ENCODE measurements around the gene SOAT1. TPM values are rescaled to one million over a fixed set of nuclear protein-coding genes. Genes with fewer than 3 reads are reported as not detected.
A peak's percentile ranks its signal among the peaks of the same experiment; 100 is the strongest.
"Not testable (repeated sequence)": the region's sequence is repeated elsewhere in the genome, so short reads cannot be mapped to it uniquely, and the experiment has no call there.

SOAT1 gene
- polyA plus RNA-seq, 1 donor = 36.8 TPM

GRCh38 chr1:179351281-179351680 is 57.7 kb downstream of the SOAT1 start:
- DNase-seq = no peak

DNA sequence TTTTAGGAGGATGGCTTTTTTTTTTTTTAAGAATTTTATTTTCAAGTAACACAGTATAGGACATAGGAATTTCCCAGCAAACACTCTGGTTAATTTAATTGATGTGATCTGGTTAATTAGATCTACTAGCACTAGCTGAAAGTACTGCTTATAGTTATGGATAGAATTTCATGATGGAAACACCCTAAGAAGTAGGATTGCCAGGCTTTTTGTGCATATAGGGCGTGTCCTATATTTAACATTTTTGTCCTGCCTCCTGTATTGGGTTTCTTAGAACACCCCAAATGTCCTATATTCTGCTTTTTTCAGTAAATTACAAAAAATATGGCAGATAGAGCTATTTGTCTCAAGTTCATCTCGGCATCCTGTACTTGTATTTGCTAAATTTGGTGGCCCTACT is 58.6 kb downstream of the SOAT1 start:
- no peak for DNase-seq

- no peak for DNase-seq
Observed at GRCh38 chr1:179353546-179353945, 59.9 kb downstream of the SOAT1 start.

DNA sequence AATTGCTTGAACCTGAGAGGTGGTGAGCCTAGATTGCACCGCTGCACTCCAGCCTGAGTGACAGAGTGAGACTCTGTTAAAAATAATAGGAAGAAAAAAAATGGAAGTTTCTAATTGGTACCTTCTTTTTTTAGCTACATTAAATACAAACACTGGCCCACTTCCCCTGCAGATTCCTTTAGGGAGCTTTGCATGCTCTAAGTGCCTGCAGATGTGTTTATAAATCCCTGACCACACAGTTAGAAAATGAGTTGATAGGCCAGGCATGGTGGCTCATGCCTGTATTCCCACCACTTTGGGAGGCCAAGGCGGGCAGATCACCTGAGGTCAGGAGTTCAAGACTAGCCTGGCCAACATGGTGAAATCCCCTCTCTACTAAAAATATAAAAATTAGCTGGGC is 68.0 kb downstream of the SOAT1 start:
- not testable (repeated sequence) for DNase-seq

- peak; percentile 90 for DNase-seq
Observed at GRCh38 chr1:179365342-179366092, 71.9 kb downstream of the SOAT1 start, which contains the start of gene AXDND1. Gene AXDND1 (plus strand): TSS chr1:179365971. CDS start chr1:179366510, 539 bp downstream.

GRCh38 chr1:179366093-179366800 is 72.7 kb downstream of the SOAT1 start:
- DNase-seq = no peak

DNA sequence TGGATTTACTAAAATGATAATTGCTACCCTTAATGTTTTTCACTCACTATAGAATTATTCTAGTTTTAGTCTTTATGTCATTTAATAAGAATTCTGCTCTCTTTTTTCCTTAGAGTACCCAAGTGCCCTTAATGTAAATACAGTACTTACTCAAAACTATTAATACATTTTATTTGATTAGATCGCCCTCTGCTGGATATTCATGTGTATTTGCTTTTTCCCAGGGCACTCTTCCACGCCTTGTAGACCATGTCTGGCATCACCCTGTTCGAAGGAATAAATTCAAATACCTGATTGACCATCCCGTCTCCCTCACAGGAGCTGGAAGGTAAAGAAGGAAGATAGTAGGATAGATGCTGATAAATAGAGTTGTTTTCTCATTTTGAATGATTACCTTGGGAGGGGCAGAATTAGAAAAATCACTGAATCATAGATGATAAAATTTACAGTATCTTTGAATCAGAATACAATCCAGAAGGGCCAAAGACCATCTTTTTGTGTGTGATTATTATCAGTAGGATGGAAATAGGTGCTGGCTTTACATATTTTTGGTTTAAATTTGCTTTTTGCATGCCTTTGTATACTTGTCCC is 76.2 kb downstream of the SOAT1 start:
- peak; percentile 72 for DNase-seq

DNA sequence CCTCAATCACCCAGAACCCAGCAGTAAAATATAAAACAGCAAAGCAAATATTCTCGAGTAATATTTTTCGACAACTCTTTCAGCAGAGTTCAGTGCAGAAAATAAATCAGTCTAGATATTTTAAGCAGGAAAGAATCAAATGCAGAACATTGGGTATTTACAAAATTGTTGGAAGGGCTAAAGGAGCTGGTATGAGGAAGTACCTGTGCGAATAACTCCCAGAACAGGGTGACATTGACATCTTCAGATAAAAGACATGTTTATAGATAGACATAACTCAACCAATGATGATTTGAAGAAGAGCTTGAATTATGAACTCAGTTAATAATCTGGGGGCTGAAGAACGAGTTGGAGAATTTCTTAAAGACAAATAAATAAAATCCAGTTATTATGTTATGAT is 78.6 kb downstream of the SOAT1 start:
- DNase-seq = no peak

DNA sequence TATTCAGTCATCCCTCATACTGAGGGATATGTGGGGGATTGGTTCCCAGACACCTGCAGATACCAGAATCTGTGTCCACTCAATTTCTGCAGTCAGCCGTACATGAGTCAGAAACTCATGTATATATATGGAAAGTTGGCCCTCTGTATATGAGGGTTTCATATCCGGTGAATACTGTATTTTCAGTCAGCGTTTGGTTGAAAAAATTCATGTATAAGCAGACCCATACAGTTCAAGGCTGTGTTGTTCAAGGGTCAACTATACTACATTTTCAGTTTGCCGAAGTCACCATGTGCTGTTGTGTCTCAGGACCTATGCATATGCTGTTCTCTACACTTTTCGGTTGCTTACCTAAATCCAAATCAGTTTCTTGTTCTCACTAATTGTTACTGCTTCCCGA is 82.6 kb downstream of the SOAT1 start:
- no peak for DNase-seq

GRCh38 chr1:179380299-179380698 is 86.7 kb downstream of the SOAT1 start:
- no peak for DNase-seq

- DNase-seq = no peak
Observed at GRCh38 chr1:179384027-179384426, 90.4 kb downstream of the SOAT1 start.

GRCh38 chr1:179385510-179385909 is 91.9 kb downstream of the SOAT1 start:
- no peak for DNase-seq

GRCh38 chr1:179393721-179394120 is 100.1 kb downstream of the SOAT1 start:
- DNase-seq = no peak

- not testable (repeated sequence) for DNase-seq
Observed at GRCh38 chr1:179399399-179399798, 105.8 kb downstream of the SOAT1 start.

Other genes starting within 250 kb of the SOAT1 start
- gene TOR3A, start 211.7 kb upstream of the SOAT1 start, polyA plus RNA-seq (ENCODE audit: insufficient read length) = 25.3 TPM
- gene ABL2, start 64.1 kb upstream of the SOAT1 start, polyA plus RNA-seq (ENCODE audit: insufficient read length) = 13.5 TPM
- 28.8 TPM for gene AXDND1, start 72.2 kb downstream of the SOAT1 start, polyA plus RNA-seq (ENCODE audit: insufficient read length)

Data from left kidney (tissue), 2 donors.